ENCODE data around the gene HLCS.

The HLCS gene

GRCh38 chr21:36915014-36915695 is 51.3 kb downstream of the HLCS start:
- DNase-seq (ENCODE audit: low read depth in 2 of 2) = no peak

DNA sequence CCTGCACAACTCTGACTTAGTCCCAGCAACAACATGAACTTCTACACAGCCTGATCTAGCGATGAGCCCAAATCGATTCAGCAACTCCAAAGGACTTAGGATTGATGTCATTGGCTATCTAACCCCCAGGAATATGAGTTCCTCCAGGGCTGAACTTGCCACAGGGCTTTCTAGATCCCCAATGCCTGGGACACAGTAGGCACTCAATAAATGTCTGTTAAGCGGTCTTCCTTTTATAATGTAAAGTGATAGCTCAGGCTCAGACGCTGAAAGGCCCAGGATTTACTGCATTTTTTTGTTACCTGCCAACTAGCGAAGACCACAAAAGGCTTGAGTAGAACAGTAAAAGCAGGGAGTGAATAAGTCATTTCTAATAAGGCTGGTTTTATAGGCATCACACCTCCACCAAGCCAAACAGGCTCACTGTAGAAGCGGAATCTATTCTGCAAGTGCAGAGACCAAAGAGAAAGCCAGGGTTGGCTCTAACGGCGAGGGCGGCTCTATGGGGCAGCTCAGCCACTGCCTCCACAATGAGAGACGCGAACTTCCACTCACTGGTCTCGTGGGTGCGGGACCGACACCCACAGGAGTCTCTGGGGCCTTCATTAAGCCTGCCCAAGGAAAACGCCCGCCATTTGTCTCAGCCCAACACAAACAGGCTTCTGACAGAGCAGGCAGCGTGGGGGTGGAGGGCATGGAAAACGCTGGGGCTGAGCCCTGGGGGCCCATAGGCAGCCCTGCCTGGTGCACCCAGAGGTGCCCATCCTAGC is 52.0 kb downstream of the HLCS start:
- no peak for DNase-seq (ENCODE audit: low read depth in 2 of 2)

- DNase-seq (ENCODE audit: low read depth in 2 of 2) = no peak
These were observed 53.0 kb downstream of the HLCS start for GRCh38 chr21:36913247-36914169.

- DNase-seq (ENCODE audit: low read depth in 2 of 2) = no peak
These were observed 55.7 kb downstream of the HLCS start for GRCh38 chr21:36910581-36911307.

- no peak for DNase-seq (ENCODE audit: low read depth in 2 of 2)
These were observed 56.4 kb downstream of the HLCS start for GRCh38 chr21:36909901-36910561.

- no peak for DNase-seq (ENCODE audit: low read depth in 2 of 2)
These were observed 57.0 kb downstream of the HLCS start for GRCh38 chr21:36909423-36909822.

GRCh38 chr21:36908260-36908908 is 58.1 kb downstream of the HLCS start:
- no peak for DNase-seq (ENCODE audit: low read depth in 2 of 2)

DNA sequence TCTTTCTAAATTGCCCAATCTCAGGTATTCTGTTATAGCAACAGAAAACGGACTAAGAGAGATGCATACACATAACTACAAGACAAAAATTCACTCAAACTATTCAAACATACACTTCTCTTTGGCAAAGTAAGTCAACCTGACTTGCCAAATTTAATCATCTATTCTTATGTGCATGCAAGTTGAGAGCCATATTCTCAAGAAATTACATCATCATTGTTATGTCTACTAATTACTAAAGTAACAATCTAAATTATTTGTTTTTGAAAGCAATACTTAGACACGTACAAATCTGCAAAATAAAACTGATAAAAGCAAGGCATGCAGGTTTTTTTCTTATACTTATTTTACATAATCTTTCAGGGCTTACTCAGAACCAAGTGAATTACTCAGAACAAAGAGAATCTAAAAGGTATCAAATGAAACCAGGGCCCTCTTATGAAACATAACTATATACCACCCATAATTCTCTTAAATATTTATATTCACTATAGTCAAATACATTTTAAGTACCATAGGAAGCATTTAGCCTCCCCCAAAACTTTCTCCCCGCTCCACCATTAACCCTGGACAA is 62.3 kb downstream of the HLCS start:
- no peak for DNase-seq (ENCODE audit: low read depth in 2 of 2)

DNA sequence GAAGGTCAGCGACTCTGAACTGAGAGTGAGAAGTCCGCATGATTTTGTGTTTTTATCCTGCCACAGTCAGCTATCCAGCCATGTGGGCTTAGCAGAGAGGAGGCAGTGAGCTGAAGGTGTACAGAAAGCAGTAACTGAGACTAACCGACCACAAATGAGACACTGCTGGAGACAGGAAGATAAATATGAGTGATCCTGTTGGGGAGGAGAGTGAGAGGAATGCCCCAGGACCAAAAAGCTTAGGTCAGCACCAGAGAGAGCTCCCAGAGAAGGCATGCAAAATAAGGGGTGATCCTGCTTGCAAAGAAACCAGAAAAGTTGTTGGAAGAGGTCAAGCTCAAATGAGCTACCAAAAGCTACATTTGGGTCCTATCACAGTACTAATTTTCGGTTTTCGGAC is 63.7 kb downstream of the HLCS start:
- no peak for DNase-seq (ENCODE audit: low read depth in 2 of 2)

DNA sequence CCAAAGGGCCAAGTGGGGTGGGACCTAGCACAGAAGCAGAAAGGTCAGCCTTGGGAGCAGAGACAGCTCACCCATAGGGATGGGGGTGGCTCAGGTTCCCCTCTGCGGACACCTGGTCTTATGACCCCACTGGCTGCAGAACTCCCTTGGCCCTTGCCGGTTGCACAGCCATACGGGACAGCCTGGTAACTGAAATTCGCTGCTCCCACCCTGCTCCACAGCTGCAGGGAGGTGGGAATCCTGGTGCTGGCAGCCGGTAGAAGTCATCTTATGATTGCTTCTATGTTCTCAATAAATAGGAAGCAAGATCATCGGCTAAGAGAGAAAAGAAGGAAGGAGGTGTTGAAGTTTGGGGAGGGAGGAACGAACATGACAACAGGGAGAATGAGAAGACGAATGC is 64.1 kb downstream of the HLCS start:
- no peak for DNase-seq (ENCODE audit: low read depth in 2 of 2)

- no peak for DNase-seq (ENCODE audit: low read depth in 2 of 2)
These were observed 64.9 kb downstream of the HLCS start for GRCh38 chr21:36901575-36901974.

DNA sequence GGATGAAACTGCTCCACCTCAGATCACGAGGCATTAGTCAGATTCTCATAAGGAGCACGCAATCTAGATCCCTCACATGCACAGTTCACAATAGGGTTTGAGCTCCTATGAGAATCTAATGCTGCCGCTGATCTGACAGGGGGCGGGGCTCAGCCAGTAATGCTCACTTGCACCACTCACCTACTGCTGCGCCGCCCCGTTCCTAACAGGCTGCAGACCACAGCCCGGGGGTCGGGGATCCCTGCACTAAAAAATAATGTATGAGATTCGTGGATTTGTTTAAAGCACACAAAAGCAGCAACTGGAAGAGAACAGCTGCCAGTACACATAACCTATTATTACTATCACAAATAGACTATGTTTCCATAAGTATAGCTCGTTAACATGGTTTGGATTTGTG is 72.9 kb downstream of the HLCS start:
- no peak for DNase-seq (ENCODE audit: low read depth in 2 of 2)

- no peak for DNase-seq (ENCODE audit: low read depth in 2 of 2)
These were observed 74.3 kb downstream of the HLCS start for GRCh38 chr21:36892201-36892600.

- no peak for DNase-seq (ENCODE audit: low read depth in 2 of 2)
These were observed 74.8 kb downstream of the HLCS start for GRCh38 chr21:36891692-36892091.

GRCh38 chr21:36891121-36891520 is 75.3 kb downstream of the HLCS start:
- DNase-seq (ENCODE audit: low read depth in 2 of 2) = no peak

DNA sequence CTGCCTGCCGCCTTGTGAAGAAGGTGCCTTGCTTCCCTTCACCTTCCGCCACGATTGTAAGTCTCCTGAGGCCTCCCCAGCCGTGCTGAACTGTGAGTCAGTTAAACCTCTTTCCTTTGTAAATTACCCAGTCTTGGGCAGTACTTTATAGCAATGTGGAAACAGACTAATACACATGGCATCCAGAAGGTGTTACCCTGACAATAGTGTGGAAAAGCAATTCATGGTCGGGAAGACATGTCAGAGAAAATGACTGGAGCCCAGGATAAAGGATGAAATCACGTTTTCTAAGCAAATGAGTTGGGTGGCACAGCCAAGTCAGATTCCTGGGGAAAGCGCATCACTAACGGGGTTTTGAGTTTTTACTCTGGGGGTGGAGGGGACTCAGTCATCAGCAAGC is 76.4 kb downstream of the HLCS start:
- DNase-seq (ENCODE audit: low read depth in 2 of 2) = no peak

GRCh38 chr21:36889401-36889800 is 77.1 kb downstream of the HLCS start:
- no peak for DNase-seq (ENCODE audit: low read depth in 2 of 2)

DNA sequence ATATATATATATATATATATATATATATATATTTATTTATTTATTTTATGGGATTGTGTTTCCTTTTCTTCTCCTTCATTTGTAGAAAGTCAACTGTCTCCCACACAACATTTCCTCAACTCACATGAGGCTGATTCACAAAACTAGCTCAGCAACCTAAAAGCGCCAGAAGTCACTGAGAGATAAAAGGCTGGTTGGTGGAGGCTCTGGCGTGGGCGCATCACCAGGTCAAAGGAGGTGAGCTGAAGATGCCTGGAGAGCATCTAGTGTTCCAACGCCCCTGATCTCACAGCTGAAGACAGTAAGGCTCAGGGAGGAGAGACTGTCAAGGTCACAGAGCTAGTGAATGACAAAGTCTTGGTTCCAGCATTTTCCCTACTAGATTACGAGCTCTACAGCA is 78.0 kb downstream of the HLCS start:
- no peak for DNase-seq (ENCODE audit: low read depth in 2 of 2)

GRCh38 chr21:36887963-36888362 is 78.5 kb downstream of the HLCS start:
- DNase-seq (ENCODE audit: low read depth in 2 of 2) = no peak

Measured in stimulated activated CD8-positive, alpha-beta memory T cell treated with anti-CD3 and anti-CD28 coated beads, Interleukin-15, amount 100 ng/mL, for 48 hours (primary cell).